CD4-positive, alpha-beta T cell (primary cell): Measurements from ENCODE around the gene YBX2. TPM values are rescaled to one million over a fixed set of nuclear protein-coding genes. Genes with fewer than 3 reads are reported as not detected.

Experiments
- ATAC-seq: fragments of 200-7000 bp; cut with Tn5 transposase; one replicate; pipeline ENCODE4 v1.10.0; 2022; ENCODE audit warnings: mild to moderate bottlenecking; ENCODE audit not compliant: poor library complexity
- CTCF ChIA-PET: fragments of 350-600 bp; sonication (Branson Sonifier 250); formaldehyde crosslinking; loops from one replicate; lab custom pipeline; 2021; ENCODE audit warnings: antibody characterized with exemption, inconsistent platforms; lab: Charles Lee
- POLR2A ChIA-PET: fragments of 350-600 bp; sonication (Branson Sonifier 250); formaldehyde crosslinking; loops from one replicate; lab custom pipeline; 2021; ENCODE audit warnings: antibody characterized with exemption, inconsistent platforms; lab: Charles Lee
- DNase-seq, 14 experiments: peaks; one replicate each; pipeline ENCODE4 v3.0.0-alpha.2; 2013 to 2020; ENCODE audit warnings: mixed read lengths in 2 of 14
- H3K27ac ChIP-seq, 2 donors: one replicate each; pipeline versions ENCODE4 v1.5.1 to v1.7.0; 2013; ENCODE audit warnings: low read length in 2 of 2, low read depth in 1 of 2, mild to moderate bottlenecking in 1 of 2
- H3K27me3 ChIP-seq, 2 experiments: 1 replicate in 1 of 2; 2 replicates in 1 of 2; pipeline versions ENCODE4 v1.6.1 to v1.7.0; 2013; ENCODE audit warnings: low read length in 2 of 2, control low read depth in 1 of 2, mild to moderate bottlenecking in 1 of 2, moderate library complexity in 1 of 2; ENCODE audit not compliant: insufficient read depth in 2 of 2, control insufficient read depth in 1 of 2
- H3K36me3 ChIP-seq: one replicate; pipeline ENCODE4 v1.6.1; 2013; ENCODE audit warnings: low read length, control low read depth; ENCODE audit not compliant: insufficient read depth
- H3K4me1 ChIP-seq: one replicate; pipeline ENCODE4 v1.6.1; 2013; ENCODE audit warnings: low read length, control low read depth; ENCODE audit not compliant: insufficient read depth
- H3K4me3 ChIP-seq: one replicate; pipeline ENCODE4 v1.5.1; 2013; ENCODE audit warnings: mild to moderate bottlenecking, low read length, moderate library complexity
- H3K9me3 ChIP-seq, 2 experiments: 1 replicate in 1 of 2; 2 replicates in 1 of 2; pipeline versions ENCODE4 v1.6.1 to v1.7.0; 2013; ENCODE audit warnings: low read length in 2 of 2, mild to moderate bottlenecking in 2 of 2, control low read depth in 1 of 2, moderate library complexity in 1 of 2; ENCODE audit not compliant: control insufficient read depth in 1 of 2, insufficient read depth in 1 of 2
- H3K27ac Mint-ChIP-seq: one replicate; pipeline ENCODE4 v1.8.0; 2020; ENCODE audit warnings: mixed read lengths
- H3K27me3 Mint-ChIP-seq: one replicate; pipeline ENCODE4 v1.8.0; 2021; ENCODE audit warnings: mixed read lengths
- H3K36me3 Mint-ChIP-seq: one replicate; pipeline ENCODE4 v1.8.0; 2021; ENCODE audit warnings: low read depth, mixed read lengths
- H3K4me1 Mint-ChIP-seq: one replicate; pipeline ENCODE4 v1.8.0; 2021; ENCODE audit warnings: low read depth, mixed read lengths
- H3K4me3 Mint-ChIP-seq: one replicate; pipeline ENCODE4 v1.8.0; 2020; ENCODE audit warnings: mild to moderate bottlenecking, mixed read lengths
- H3K9me3 Mint-ChIP-seq: one replicate; pipeline ENCODE4 v1.8.0; 2020; ENCODE audit warnings: mixed read lengths
- CTCF ChIP-seq: fragments of 200-600 bp; IDR thresholded peaks from one replicate; pipeline ENCODE4 v1.8.0; 2022; ENCODE audit warnings: antibody characterized with exemption, mild to moderate bottlenecking
- intact Hi-C, 2 experiments: fragments of 100-400 bp; cut with DNase I in 1 of 2; cut with micrococcal nuclease in 1 of 2; formaldehyde crosslinking; loops; one replicate each; pipeline versions ENCODE4 v1.15.1 to v1.9.0; 2023 to 2025; cut with DNase I, micrococcal nuclease
- total RNA-seq, 174 experiments: library from RNA in 2 of 174; stranded (reverse) in 2 of 174; gene quantifications; one replicate each; pipeline ENCODE4 v1.2.3 and lab custom pipeline; 2021 to 2026

YBX2 gene
- total RNA-seq, 2 experiments from 2014 or later: 0.56 TPM; not detected in 1

- peaks cover 11 to 13% of the 10 kb centered on the region in 2 experiments for H3K27me3 ChIP-seq
- no peaks in the 10 kb centered on the region for H3K36me3 Mint-ChIP-seq
- H3K27ac Mint-ChIP-seq: no peak overlapping the region
- peaks cover 0 to 7% of the 10 kb centered on the region in 2 experiments for H3K9me3 ChIP-seq
- no peak overlapping the region for H3K4me3 ChIP-seq
- H3K27me3 Mint-ChIP-seq: peaks cover 15% of the 10 kb centered on the region
- peaks cover 21% of the 10 kb centered on the region for H3K4me1 ChIP-seq
- H3K27ac ChIP-seq: no peak overlapping the region
- no peaks in the 10 kb centered on the region for H3K36me3 ChIP-seq
- intact Hi-C loops: no loop called here
- CTCF ChIA-PET: interaction anchor here (1.0 kb wide), 2 partner anchors 29 to 46 kb away, joined by 3 to 4 read pairs; no protein-coding TSS in a partner anchor
- ATAC-seq (no peak), DNase-seq (no peak)
- no peaks in the 10 kb centered on the region for H3K9me3 Mint-ChIP-seq
- H3K4me3 Mint-ChIP-seq: no peak overlapping the region
- peaks cover 22% of the 10 kb centered on the region for H3K4me1 Mint-ChIP-seq
- POLR2A ChIA-PET: interaction anchor here (0.7 kb wide), 1 partner anchor 10 kb away, joined by 4 read pairs; no protein-coding TSS in a partner anchor
- no peak for TF ChIP-seq CTCF
Observed at GRCh38 chr17:7266784-7267183, 27.7 kb downstream of the YBX2 start.

GRCh38 chr17:7263801-7264078, 30.7 kb downstream of the YBX2 start:
- peaks cover 15% of the 10 kb centered on the region for H3K27me3 Mint-ChIP-seq
- CTCF ChIA-PET: interaction anchor here (2.1 kb wide), 1 partner anchor 33 kb away, joined by 4 read pairs; no protein-coding TSS in a partner anchor
- H3K4me3 ChIP-seq: no peak overlapping the region
- H3K9me3 Mint-ChIP-seq: no peaks in the 10 kb centered on the region
- no peak overlapping the region for H3K27ac ChIP-seq
- ATAC-seq: no peak
- H3K27ac Mint-ChIP-seq: peak overlapping the region; percentile 1
- H3K4me3 Mint-ChIP-seq: peak overlapping the region; percentile 63
- no peak for DNase-seq
- peaks cover 28% of the 10 kb centered on the region for H3K4me1 Mint-ChIP-seq
- peaks cover 10% of the 10 kb centered on the region for H3K36me3 Mint-ChIP-seq
- POLR2A ChIA-PET: interaction anchor here (0.6 to 1.1 kb wide), 2 partner anchors 82 to 218 kb away, joined by 3 read pairs; no protein-coding TSS in a partner anchor
- H3K4me1 ChIP-seq: peaks cover 35% of the 10 kb centered on the region
- H3K9me3 ChIP-seq: peaks cover 0 to 7% of the 10 kb centered on the region in 2 experiments
- no peak for TF ChIP-seq CTCF
- H3K27me3 ChIP-seq: peaks cover 12 to 13% of the 10 kb centered on the region in 2 experiments
- H3K36me3 ChIP-seq: peaks cover 7% of the 10 kb centered on the region
- intact Hi-C loops: no loop called here

- Mint-ChIP-seq H3K9me3 (no peaks in the 10 kb centered on the region), H3K27me3 (peaks cover 15% of the 10 kb centered on the region), H3K36me3 (peaks cover 14% of the 10 kb centered on the region), H3K4me3 (peak overlapping the region; percentile 84), H3K4me1 (peaks cover 28% of the 10 kb centered on the region), H3K27ac (peak overlapping the region; percentile 6)
- peaks cover 12 to 13% of the 10 kb centered on the region in 2 experiments for H3K27me3 ChIP-seq
- TF ChIP-seq CTCF: no peak
- peak; percentile 39 for ATAC-seq
- ChIA-PET POLR2A (interaction anchor here (0.6 to 1.1 kb wide), 3 partner anchors 83 to 227 kb away, joined by 3 read pairs; partner anchors contain the start of gene SLC16A13), CTCF (no interaction called here)
- H3K9me3 ChIP-seq: peaks cover 0 to 7% of the 10 kb centered on the region in 2 experiments
- peaks cover 35% of the 10 kb centered on the region for H3K4me1 ChIP-seq
- peak in 3 of 14 experiments; percentile 24 to 47 (median 39) for DNase-seq
- intact Hi-C loops: no loop called here
- peaks cover 12% of the 10 kb centered on the region for H3K36me3 ChIP-seq
- H3K27ac ChIP-seq: no peak overlapping the region
- H3K4me3 ChIP-seq: peak overlapping the region; percentile 33
Observed at GRCh38 chr17:7262935-7263800, 31.3 kb downstream of the YBX2 start.
